GM13977 (cell line): ENCODE data around the gene PAX2.

ENCODE experiments used
- DNase-seq: peaks from one replicate; pipeline ENCODE4 v3.0.0; 2012; ENCODE audit warnings: low spot score
- in situ Hi-C: fragments of 300-500 bp; cut with MboI; formaldehyde crosslinking; loops from one replicate; pipeline ENCODE4 v1.12.0; 2022; ENCODE audit warnings: low sequenced_read_pairs, low pct_unique_long_range_greater_than_20kb, mixed read lengths, inconsistent platforms; ENCODE audit not compliant: unreplicated experiment
- TF ChIP-seq, protein P1 (sequence below): IDR thresholded peaks from 2 replicates; pipeline ENCODE4 v1.5.1; 2012; ENCODE audit warnings: mild to moderate bottlenecking, control low read depth; ENCODE audit not compliant: insufficient read depth; ENCODE audit errors: extremely low read depth, missing control alignments

PAX2 gene

DNA sequence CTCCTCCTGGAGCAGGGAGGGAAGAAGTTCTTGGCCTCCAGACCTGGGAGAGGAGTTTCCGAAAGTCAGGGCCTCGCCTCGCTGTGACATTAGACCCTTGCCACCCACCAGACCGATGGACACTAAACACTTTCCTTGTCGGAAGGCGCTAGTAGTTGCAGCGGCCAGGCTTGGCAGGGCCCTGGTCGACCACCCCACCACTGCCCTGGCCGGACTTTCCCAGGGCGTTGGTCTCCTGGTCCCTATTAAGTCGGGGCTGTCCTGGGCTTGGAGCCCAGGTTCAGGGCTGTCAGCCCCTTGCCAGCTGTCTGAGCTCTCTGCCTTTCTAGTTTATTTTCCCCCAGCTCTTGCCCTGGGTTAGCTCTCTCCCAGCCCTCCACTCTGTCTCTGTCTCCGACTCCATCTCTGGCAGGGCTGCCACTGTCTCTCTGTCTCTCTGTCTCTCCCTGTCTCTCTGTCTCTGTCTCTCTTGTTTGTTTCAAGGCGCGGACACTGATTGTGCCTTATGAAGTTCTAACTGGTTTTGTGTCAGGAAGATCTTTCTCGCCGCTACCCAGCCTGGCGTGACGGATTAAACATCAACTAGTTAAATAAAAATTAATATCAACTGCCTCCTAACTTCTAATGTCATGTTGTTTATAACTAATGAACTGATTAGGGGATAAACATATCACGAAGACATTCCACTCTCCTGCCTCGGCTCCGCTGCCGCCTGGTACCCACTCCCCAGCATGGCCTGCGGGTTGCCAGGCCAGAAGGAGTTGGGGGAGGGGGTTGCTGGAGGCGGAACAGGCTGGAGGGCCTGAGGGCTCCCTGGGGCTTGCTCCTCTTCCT lies 13.8 kb upstream of the PAX2 start:
- no peak for DNase-seq
- TF ChIP-seq, protein P1, sequence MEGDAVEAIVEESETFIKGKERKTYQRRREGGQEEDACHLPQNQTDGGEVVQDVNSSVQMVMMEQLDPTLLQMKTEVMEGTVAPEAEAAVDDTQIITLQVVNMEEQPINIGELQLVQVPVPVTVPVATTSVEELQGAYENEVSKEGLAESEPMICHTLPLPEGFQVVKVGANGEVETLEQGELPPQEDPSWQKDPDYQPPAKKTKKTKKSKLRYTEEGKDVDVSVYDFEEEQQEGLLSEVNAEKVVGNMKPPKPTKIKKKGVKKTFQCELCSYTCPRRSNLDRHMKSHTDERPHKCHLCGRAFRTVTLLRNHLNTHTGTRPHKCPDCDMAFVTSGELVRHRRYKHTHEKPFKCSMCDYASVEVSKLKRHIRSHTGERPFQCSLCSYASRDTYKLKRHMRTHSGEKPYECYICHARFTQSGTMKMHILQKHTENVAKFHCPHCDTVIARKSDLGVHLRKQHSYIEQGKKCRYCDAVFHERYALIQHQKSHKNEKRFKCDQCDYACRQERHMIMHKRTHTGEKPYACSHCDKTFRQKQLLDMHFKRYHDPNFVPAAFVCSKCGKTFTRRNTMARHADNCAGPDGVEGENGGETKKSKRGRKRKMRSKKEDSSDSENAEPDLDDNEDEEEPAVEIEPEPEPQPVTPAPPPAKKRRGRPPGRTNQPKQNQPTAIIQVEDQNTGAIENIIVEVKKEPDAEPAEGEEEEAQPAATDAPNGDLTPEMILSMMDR, result no peak
- in situ Hi-C loops, result loop anchor here (25.0 kb wide), 1 partner anchor 406 kb away; the partner anchor contains the start of gene TLX1

DNA sequence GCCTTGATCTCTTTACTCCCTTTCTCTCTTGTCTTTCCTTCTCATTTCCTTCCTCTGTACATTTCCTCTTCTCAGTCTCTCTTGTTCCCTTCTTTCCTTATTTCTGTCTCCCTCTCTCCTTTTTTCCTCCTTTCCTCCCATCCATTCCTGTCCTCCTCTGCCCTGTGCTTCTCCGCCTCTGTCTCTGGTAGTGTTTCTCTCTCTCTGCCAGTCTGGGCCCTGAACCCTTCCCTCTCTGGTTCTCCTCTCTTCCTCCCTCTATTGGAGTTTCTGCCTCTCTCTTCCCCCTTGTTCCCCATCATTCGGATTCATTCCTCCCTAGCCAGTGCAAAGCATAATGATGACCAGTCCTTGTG lies 13.2 kb upstream of the PAX2 start:
- in situ Hi-C loops, result loop anchor here (25.0 kb wide), 1 partner anchor 405 kb away; the partner anchor contains the start of gene TLX1
- TF ChIP-seq, protein P1, result no peak
- DNase-seq, result no peak

DNA sequence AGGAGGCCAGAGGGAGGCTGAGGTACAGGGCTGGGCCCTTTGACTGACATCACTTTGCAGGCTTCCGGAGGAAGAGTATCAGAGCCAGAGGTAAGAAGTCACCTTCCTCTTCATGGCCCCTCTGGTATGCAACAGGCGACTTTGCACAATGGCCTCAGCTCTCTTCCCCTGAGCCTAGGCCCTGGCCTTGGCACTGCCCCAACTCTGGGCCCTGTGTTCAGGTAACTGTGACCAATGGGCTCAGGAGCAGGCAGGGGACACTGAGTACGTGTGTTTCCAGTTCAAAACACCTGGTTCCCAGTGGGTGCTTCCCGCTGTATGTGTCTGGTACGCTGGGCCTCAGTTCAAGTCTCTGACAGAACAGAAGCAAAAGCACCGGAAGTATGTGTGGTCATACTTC lies 12.1 kb upstream of the PAX2 start:
- TF ChIP-seq, protein P1, result no peak
- in situ Hi-C loops, result loop anchor here (25.0 kb wide), 1 partner anchor 404 kb away; the partner anchor contains the start of gene TLX1

DNA sequence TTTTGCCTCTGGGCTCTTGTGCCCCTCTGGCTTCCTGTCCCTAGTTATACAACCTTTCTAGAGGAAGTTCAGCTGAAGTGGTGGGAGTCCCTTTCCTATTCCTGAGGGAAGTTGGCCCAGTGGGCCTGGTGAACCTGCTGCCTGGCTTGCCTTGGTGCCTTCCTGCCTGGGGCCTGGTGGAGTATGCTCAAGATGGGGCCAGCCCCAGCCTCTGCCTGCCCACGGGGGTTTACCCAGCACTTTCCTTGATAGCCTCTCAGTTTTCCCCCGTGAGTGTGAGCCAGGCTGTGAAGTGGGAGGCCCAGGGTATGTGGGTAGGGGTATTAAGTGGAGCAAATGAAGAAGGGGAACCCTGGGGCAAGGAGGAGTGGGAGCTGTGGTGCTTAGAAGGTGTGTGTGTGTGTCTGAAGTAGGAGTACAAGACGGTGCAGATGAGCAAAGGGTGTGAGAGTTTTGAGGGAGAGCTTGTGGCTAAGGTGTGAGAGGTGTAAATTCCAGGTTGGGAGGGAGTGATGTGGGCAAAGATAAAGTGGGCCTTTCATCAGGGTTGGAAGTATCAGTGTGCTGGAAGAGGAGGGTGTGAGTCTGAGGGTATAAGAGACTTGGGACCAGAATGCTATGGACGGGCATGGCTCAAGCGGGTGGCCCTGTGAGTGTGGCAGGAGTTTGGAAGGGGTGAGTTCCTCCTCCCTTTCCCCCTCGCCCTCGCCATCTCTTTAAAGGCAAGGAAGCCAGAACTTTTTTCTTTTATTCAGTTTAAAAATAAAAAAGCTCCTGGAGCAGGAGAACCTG lies 10.9 kb upstream of the PAX2 start:
- in situ Hi-C loops, result loop anchor here (25.0 kb wide), 1 partner anchor 403 kb away; the partner anchor contains the start of gene TLX1
- DNase-seq, result peak; percentile 20
- TF ChIP-seq, protein P1, result no peak

More for the DNA sequence above, 12.1 kb upstream of the PAX2 start:
- DNase-seq, result no peak

DNA sequence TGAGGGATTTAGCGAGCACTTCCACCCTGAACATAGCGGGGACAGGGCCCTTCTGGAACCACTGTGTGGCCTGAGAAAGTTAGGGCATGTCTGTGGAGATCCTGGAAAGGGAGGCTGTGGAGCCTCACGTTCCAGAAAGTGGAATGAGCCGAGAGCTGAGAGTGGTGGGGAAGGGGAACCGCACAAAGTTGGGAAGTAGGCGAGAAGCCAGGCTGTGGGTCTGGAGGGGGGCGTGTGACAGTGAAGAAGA lies 10.4 kb upstream of the PAX2 start:
- in situ Hi-C loops, result loop anchor here (25.0 kb wide), 1 partner anchor 402 kb away; the partner anchor contains the start of gene TLX1
- TF ChIP-seq, protein P1, result no peak
- no peak for DNase-seq

DNA sequence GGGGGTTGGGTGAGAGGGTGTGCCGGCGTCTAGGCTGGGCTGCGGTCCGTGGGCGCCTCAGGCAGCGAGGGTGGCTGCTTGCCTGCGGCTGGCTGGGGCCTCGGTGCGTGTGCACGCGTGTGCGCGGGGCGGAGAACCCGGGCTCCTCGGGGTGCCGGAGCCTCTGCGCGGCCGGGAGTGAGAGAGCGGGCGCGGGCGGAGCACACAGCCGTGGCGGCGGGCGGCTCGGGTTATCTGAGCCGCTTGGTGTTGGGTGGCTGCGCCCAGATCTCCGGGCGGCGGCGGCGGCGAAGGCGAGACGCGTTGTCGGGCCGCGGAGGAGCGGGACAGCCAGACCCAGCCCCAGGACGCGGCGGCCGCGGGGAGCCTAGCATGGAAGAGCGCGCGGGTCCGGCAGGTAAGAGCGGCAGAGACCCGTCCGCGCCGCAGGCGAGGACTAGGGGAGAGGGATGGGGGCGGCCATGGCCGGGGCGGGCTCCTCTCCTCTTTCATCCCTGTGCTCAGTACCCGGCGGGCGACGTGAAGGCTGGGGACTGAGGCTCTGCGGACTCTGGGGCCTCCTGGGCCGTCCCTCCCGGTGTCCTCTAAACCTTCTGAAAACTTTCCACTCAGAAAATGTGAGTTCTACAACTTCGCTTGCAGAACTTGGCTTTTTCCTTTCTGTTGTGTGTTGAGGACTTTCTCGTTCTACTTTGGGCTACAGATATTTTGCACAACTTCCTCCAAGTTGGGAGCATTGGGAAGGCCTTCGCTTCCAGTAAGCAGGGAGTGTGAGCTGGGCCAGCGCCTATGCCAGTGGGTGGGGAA lies 9.8 kb upstream of the PAX2 start:
- in situ Hi-C loops, result loop anchor here (25.0 kb wide), 1 partner anchor 402 kb away; the partner anchor contains the start of gene TLX1
- DNase-seq, result peak; percentile 28
- TF ChIP-seq, protein P1, result no peak
